ENCODE measurements around the gene ALPK1. TPM values are rescaled to one million over a fixed set of nuclear protein-coding genes. Genes with fewer than 3 reads are reported as not detected.

Gene ALPK1
- 25.7 to 26.9 TPM (median 26.3 TPM) in 3 replicates for total RNA-seq

- H3K9me3 Mint-ChIP-seq: no peaks in the 10 kb centered on the region
- peak within 1 kb of the TSS; percentile 71 for H3K4me3 Mint-ChIP-seq
- peaks cover 24% of the 10 kb centered on the region for H3K4me1 Mint-ChIP-seq
- no peaks in the 10 kb centered on the region for H3K36me3 Mint-ChIP-seq
- no peak for DNase-seq (ENCODE audit: low spot score in 2 of 2, unreplicated experiment in 2 of 2)
- H3K27ac Mint-ChIP-seq: peak within 1 kb of the TSS; percentile 96
- H3K27me3 Mint-ChIP-seq (ENCODE audit: low read depth): no peaks in the 10 kb centered on the region
- TF ChIP-seq, protein P1, sequence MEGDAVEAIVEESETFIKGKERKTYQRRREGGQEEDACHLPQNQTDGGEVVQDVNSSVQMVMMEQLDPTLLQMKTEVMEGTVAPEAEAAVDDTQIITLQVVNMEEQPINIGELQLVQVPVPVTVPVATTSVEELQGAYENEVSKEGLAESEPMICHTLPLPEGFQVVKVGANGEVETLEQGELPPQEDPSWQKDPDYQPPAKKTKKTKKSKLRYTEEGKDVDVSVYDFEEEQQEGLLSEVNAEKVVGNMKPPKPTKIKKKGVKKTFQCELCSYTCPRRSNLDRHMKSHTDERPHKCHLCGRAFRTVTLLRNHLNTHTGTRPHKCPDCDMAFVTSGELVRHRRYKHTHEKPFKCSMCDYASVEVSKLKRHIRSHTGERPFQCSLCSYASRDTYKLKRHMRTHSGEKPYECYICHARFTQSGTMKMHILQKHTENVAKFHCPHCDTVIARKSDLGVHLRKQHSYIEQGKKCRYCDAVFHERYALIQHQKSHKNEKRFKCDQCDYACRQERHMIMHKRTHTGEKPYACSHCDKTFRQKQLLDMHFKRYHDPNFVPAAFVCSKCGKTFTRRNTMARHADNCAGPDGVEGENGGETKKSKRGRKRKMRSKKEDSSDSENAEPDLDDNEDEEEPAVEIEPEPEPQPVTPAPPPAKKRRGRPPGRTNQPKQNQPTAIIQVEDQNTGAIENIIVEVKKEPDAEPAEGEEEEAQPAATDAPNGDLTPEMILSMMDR (IDR thresholded peaks at IDR 0.05; ENCODE audit: unreplicated experiment): no peak
Measured at GRCh38 chr4:112296949-112297880, at the start of gene ALPK1. ALPK1 (plus strand) TSS chr4:112297369.

DNA sequence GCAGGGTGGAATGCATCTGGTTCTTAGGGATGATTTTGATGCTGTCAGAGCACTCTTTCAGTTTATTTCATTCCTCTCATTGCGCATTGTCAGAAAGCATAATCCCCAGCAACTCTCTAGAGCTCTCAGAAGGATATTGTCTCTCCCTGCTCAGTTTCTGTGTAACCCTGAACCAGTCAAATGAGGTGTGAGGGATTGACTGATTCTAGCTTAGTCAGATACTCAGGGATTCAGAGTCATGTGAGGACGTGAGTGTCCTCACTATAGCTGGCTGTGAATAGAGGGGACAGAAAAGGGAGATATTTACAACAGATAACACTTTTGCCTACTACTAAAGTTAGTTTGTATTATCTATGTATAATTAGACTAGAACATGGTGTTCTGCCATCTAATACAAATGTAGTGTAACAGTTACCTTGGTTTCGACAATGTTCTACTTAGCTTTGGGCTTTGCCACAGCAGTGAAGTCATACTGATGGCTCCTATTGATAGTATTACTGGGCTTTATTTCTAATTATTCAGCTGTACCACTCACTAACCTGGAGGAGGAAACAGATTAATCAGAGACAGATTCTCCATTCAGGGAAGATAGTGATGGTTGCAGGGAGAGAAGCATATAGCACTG, 46.0 kb upstream of the ALPK1 start:
- Mint-ChIP-seq H3K4me1 (peaks cover 5% of the 10 kb centered on the region), H3K4me3 (no peak overlapping the region), H3K27ac (no peak overlapping the region), H3K9me3 (no peaks in the 10 kb centered on the region), H3K36me3 (peaks cover 8% of the 10 kb centered on the region), H3K27me3 (ENCODE audit: low read depth) (no peaks in the 10 kb centered on the region)
- TF ChIP-seq, protein P1 (IDR thresholded peaks at IDR 0.05; ENCODE audit: unreplicated experiment): no peak
- DNase-seq (ENCODE audit: low spot score in 2 of 2, unreplicated experiment in 2 of 2): no peak

DNA sequence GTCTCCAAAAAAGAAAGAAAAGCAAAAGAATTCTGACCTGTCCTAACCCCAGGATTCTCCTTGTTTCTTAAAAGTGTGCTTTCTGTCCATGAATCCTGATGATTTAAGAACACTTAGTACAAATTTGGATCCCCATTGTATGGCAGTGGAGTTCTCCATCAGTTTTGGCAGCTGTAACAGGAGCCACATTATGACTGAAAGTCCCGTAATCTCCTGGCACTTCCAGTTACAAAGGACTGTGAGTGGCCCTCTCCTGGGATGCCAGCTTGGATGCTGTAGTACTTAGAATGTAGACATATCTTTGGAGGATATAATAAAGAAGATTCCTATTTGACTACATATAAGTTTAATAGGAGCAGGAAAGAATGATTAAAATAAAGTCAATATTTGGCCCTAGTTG, 44.9 kb upstream of the ALPK1 start:
- Mint-ChIP-seq H3K27ac (no peak overlapping the region), H3K36me3 (peaks cover 8% of the 10 kb centered on the region), H3K9me3 (no peaks in the 10 kb centered on the region), H3K4me1 (peaks cover 5% of the 10 kb centered on the region), H3K4me3 (no peak overlapping the region), H3K27me3 (ENCODE audit: low read depth) (no peaks in the 10 kb centered on the region)
- TF ChIP-seq, protein P1 (IDR thresholded peaks at IDR 0.05; ENCODE audit: unreplicated experiment): no peak
- DNase-seq (ENCODE audit: low spot score in 2 of 2, unreplicated experiment in 2 of 2): no peak

DNA sequence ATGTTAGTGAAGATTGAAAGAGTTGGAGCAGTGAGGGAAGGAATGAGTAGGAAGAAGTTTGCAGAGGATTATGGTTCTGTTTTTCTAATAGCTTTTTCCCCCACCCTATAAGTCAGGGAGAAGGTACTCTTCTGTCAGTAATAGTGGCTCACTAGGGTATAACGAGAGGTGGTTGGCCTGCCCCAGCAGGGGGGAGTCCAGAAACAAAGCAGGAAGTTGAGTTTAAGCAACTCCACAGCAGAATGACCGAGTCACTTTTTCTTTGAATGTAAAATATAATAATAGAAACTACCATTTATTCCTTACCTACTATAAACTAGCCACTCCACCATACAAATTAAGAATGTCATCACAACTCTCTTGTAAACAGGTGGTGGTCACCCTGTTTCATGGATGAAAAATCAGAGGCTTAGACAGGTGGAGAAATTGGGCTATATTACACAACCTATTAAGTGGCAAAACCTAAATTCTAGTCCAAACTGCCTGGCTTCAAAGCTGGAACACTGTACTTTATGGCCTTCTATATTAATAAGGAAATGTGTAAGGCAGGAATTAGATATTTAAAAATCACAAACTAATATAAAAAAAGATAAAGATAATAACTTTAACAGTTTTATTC, 43.7 kb upstream of the ALPK1 start:
- H3K27ac Mint-ChIP-seq: no peak overlapping the region

GRCh38 chr4:112257098-112257497, 40.1 kb upstream of the ALPK1 start:
- no peak overlapping the region for H3K27ac Mint-ChIP-seq
- no peak overlapping the region for H3K4me3 Mint-ChIP-seq

More for the DNA sequence above, 43.7 kb upstream of the ALPK1 start:
- no peaks in the 10 kb centered on the region for H3K9me3 Mint-ChIP-seq
- TF ChIP-seq, protein P1 (IDR thresholded peaks at IDR 0.05; ENCODE audit: unreplicated experiment): no peak
- H3K4me1 Mint-ChIP-seq: peaks cover 5% of the 10 kb centered on the region
- no peaks in the 10 kb centered on the region for H3K27me3 Mint-ChIP-seq (ENCODE audit: low read depth)
- no peak for DNase-seq (ENCODE audit: low spot score in 2 of 2, unreplicated experiment in 2 of 2)
- H3K36me3 Mint-ChIP-seq: peaks cover 8% of the 10 kb centered on the region
- no peak overlapping the region for H3K4me3 Mint-ChIP-seq

More at GRCh38 chr4:112257098-112257497, 40.1 kb upstream of the ALPK1 start:
- no peak for DNase-seq (ENCODE audit: low spot score in 2 of 2, unreplicated experiment in 2 of 2)
- TF ChIP-seq, protein P1 (IDR thresholded peaks at IDR 0.05; ENCODE audit: unreplicated experiment): no peak
- H3K36me3 Mint-ChIP-seq: peaks cover 8% of the 10 kb centered on the region
- H3K27me3 Mint-ChIP-seq (ENCODE audit: low read depth): no peaks in the 10 kb centered on the region
- H3K4me1 Mint-ChIP-seq: no peaks in the 10 kb centered on the region
- H3K9me3 Mint-ChIP-seq: no peaks in the 10 kb centered on the region
